Liver (tissue), 9 donors: Measurements from ENCODE around the gene TOR1AIP1. TPM values are rescaled to one million over a fixed set of nuclear protein-coding genes. Genes with fewer than 3 reads are reported as not detected.

ENCODE experiments used
- DNase-seq: peaks from one replicate; pipeline ENCODE4 v3.0.0-alpha.2; 2017; ENCODE audit warnings: low spot score
- H3K27ac ChIP-seq, 2 donors: one replicate each; pipeline ENCODE4 v1.7.0; 2013; ENCODE audit warnings: inconsistent platforms in 2 of 2, low read length in 2 of 2, control low read depth in 1 of 2, low read depth in 1 of 2, mild to moderate bottlenecking in 1 of 2
- H3K27me3 ChIP-seq, 4 donors: one replicate each; pipeline versions ENCODE4 v1.6.1 to v1.7.0; 2013; ENCODE audit warnings: low read length in 3 of 4, inconsistent platforms in 1 of 4, mild to moderate bottlenecking in 1 of 4, moderate library complexity in 1 of 4; ENCODE audit not compliant: control insufficient read depth in 4 of 4, insufficient read depth in 4 of 4
- H3K36me3 ChIP-seq, 4 donors: one replicate each; pipeline versions ENCODE4 v1.6.1 to v1.7.0; 2013; ENCODE audit warnings: low read length in 3 of 4, mild to moderate bottlenecking in 3 of 4, low read depth in 1 of 4, moderate library complexity in 1 of 4; ENCODE audit not compliant: control insufficient read depth in 4 of 4, insufficient read depth in 3 of 4
- H3K4me1 ChIP-seq, 4 donors: one replicate each; pipeline versions ENCODE4 v1.6.1 to v1.7.0; 2013; ENCODE audit warnings: low read length in 3 of 4, mild to moderate bottlenecking in 3 of 4, moderate library complexity in 1 of 4; ENCODE audit not compliant: control insufficient read depth in 4 of 4, insufficient read depth in 4 of 4
- H3K4me3 ChIP-seq, 3 donors: one replicate each; pipeline versions ENCODE4 v1.6.1 to v1.7.0; 2013; ENCODE audit warnings: low read length in 3 of 3, control low read depth in 1 of 3, low read depth in 1 of 3, mild to moderate bottlenecking in 1 of 3
- H3K9ac ChIP-seq, 2 donors: one replicate each; pipeline ENCODE4 v1.7.0; 2013; ENCODE audit warnings: low read length in 2 of 2, mild to moderate bottlenecking in 2 of 2, moderate library complexity in 2 of 2, control low read depth in 1 of 2, low read depth in 1 of 2
- H3K9me3 ChIP-seq, 4 donors: one replicate each; pipeline versions ENCODE4 v1.6.1 to v1.7.0; 2013; ENCODE audit warnings: low read length in 3 of 4; ENCODE audit not compliant: control insufficient read depth in 4 of 4
- ATF3 ChIP-seq: IDR thresholded peaks from 2 replicates; pipeline ENCODE4 v1.6.1; 2016; ENCODE audit warnings: antibody characterized with exemption
- EGR1 ChIP-seq, 2 donors: IDR thresholded peaks; 2 replicates each; pipeline ENCODE4 v1.6.1; 2016 to 2018; ENCODE audit warnings: antibody characterized with exemption in 2 of 2, low read depth in 2 of 2
- FOXA1 ChIP-seq: IDR thresholded peaks from 2 replicates; pipeline ENCODE4 v1.6.1; 2016; ENCODE audit warnings: antibody characterized with exemption
- FOXA2 ChIP-seq: IDR thresholded peaks from 2 replicates; pipeline ENCODE4 v1.6.1; 2016; ENCODE audit warnings: antibody characterized with exemption
- GABPA ChIP-seq, 2 donors: IDR thresholded peaks in 1 of 2; conservative IDR thresholded peaks in 1 of 2; 2 replicates each; pipeline ENCODE4 v1.6.1; 2016; ENCODE audit warnings: antibody characterized with exemption in 2 of 2, mild to moderate bottlenecking in 1 of 2, moderate library complexity in 1 of 2
- HNF4A ChIP-seq, 2 donors: conservative IDR thresholded peaks; 2 replicates each; pipeline ENCODE4 v1.6.1; 2016; ENCODE audit warnings: antibody characterized with exemption in 2 of 2, mild to moderate bottlenecking in 2 of 2
- HNF4G ChIP-seq: IDR thresholded peaks from 2 replicates; pipeline ENCODE4 v1.6.1; 2016; ENCODE audit warnings: antibody characterized with exemption
- MAX ChIP-seq: IDR thresholded peaks from 2 replicates; pipeline ENCODE4 v1.6.1; 2016; ENCODE audit warnings: antibody characterized with exemption
- NR2F2 ChIP-seq: IDR thresholded peaks from 2 replicates; pipeline ENCODE4 v1.6.1; 2016; ENCODE audit warnings: antibody characterized with exemption
- RAD21 ChIP-seq, 2 donors: IDR thresholded peaks; 2 replicates each; pipeline ENCODE4 v1.6.1; 2016; ENCODE audit warnings: antibody characterized with exemption in 2 of 2, mild to moderate bottlenecking in 2 of 2
- RXRA ChIP-seq, 2 donors: IDR thresholded peaks; 2 replicates each; pipeline ENCODE4 v1.6.1; 2017 to 2018; ENCODE audit warnings: antibody characterized with exemption in 2 of 2, mild to moderate bottlenecking in 1 of 2
- SP1 ChIP-seq: IDR thresholded peaks from 2 replicates; pipeline ENCODE4 v1.6.1; 2018; ENCODE audit warnings: antibody characterized with exemption, mild to moderate bottlenecking
- TAF1 ChIP-seq: conservative IDR thresholded peaks from 2 replicates; pipeline ENCODE4 v1.6.1; 2016; ENCODE audit warnings: antibody characterized with exemption, mild to moderate bottlenecking
- YY1 ChIP-seq: IDR thresholded peaks from 2 replicates; pipeline ENCODE4 v1.6.1; 2016; ENCODE audit warnings: antibody characterized with exemption, mild to moderate bottlenecking
- ZBTB33 ChIP-seq: IDR thresholded peaks from 2 replicates; pipeline ENCODE4 v1.6.1; 2016; ENCODE audit warnings: antibody characterized with exemption
- WGBS: extraction: QIAGEN DNeasy Blood & Tissue Kit; methylation state at CpG from one replicate; pipeline ENCODE4 v1.1.7; 2013; 5-methylcytosine and 5-hydroxymethylcytosine counted together
- polyA plus RNA-seq, 2 donors: library from polyadenylated mRNA; stranded (reverse) in 1 of 2; unstranded in 1 of 2; fragments of 200-250 nt in 1 of 2; fragments of >200 nt in 1 of 2; fragmentation: Nextera tagmentation in 1 of 2; extraction: Ambion mirVana in 1 of 2; gene quantifications; one replicate each; pipeline versions ENCODE4 v1.2.1 to v1.2.3, GENCODE V29; 2013 to 2015
- total RNA-seq, 2 donors: library from RNA; depleted of rRNA; stranded (reverse); fragments of >200 nt; gene quantifications; one replicate each; pipeline ENCODE4 v1.2.3, GENCODE V29; 2014
- TF ChIP-seq, protein P1 (sequence below): fragments of 150-350 bp; IDR thresholded peaks from 2 replicates; pipeline ENCODE4 v1.5.1; 2017; ENCODE audit warnings: improper control_type of control experiment, low read depth, low read length; ENCODE audit not compliant: missing input control
- donor health status: healthy.
- donor health status: healthy.
- donor health status: healthy.
- donor health status: healthy.
- donor health status: healthy.

The TOR1AIP1 gene
- total and polyA plus RNA-seq, 4 donors: 7.1 to 21.3 (median 16.7) TPM

- TF ChIP-seq ZBTB33 (no peak), FOXA1 (no peak), TAF1 (no peak), YY1 (no peak), SP1 (no peak), GABPA (IDR thresholded peaks at IDR 0.05 in 1 of 2, conservative IDR thresholded peaks at IDR 0.05 in 1 of 2) (no peak), RAD21 (IDR thresholded peaks at IDR 0.05) (no peak)
Observed at GRCh38 chr1:179937668-179938254, 55.7 kb downstream of the TOR1AIP1 start (continued).

GRCh38 chr1:179938752-179939151 is 56.7 kb downstream of the TOR1AIP1 start:
- H3K4me3 ChIP-seq: no peak overlapping the region
- H3K9me3 ChIP-seq: no peaks in the 10 kb centered on the region
- H3K27me3 ChIP-seq: no peaks in the 10 kb centered on the region
- no peak overlapping the region for H3K27ac ChIP-seq
- WGBS: 67% methylated on average over 2 of the region's 2 CpGs
- H3K4me1 ChIP-seq: no peaks in the 10 kb centered on the region
- no peaks in the 10 kb centered on the region for H3K36me3 ChIP-seq
- no peak overlapping the region for H3K9ac ChIP-seq
- DNase-seq: no peak
- no peak for TF ChIP-seq RXRA (IDR thresholded peaks at IDR 0.05)
- TF ChIP-seq FOXA1: no peak
- no peak for TF ChIP-seq FOXA2

DNA sequence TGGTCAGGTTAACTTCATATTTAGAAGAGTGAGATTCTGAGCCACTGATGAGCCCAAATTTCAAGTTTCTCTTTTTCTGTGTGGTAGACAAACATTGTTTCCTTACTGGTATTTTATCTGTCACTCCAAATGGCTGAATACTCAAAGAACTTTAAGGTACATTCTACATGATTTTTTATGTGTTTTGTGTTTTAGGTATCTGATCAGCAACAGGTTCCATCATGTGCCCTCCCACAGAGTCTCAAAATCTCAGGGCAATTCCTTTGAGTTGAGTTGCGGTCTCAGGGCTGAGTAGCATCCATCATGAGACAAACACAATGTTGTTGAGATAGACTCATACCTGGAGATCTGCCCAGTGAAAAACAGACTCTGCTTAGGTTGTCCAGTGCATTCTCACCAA is 57.9 kb downstream of the TOR1AIP1 start:
- H3K4me3 ChIP-seq: no peak overlapping the region
- no peaks in the 10 kb centered on the region for H3K27me3 ChIP-seq
- H3K36me3 ChIP-seq: no peaks in the 10 kb centered on the region
- no peak for DNase-seq
- no peak overlapping the region for H3K27ac ChIP-seq
- TF ChIP-seq RAD21 (IDR thresholded peaks at IDR 0.05) (no peak), FOXA2 (no peak), RXRA (IDR thresholded peaks at IDR 0.05) (no peak), FOXA1 (no peak), ATF3 (no peak), HNF4G (no peak), HNF4A (conservative IDR thresholded peaks at IDR 0.05) (no peak), TAF1 (no peak), SP1 (no peak), YY1 (no peak), GABPA (IDR thresholded peaks at IDR 0.05 in 1 of 2, conservative IDR thresholded peaks at IDR 0.05 in 1 of 2) (no peak), NR2F2 (no peak), ZBTB33 (no peak), EGR1 (IDR thresholded peaks at IDR 0.05; ENCODE audit: low read depth in 2 of 2) (no peak), MAX (no peak)
- TF ChIP-seq, protein P1, sequence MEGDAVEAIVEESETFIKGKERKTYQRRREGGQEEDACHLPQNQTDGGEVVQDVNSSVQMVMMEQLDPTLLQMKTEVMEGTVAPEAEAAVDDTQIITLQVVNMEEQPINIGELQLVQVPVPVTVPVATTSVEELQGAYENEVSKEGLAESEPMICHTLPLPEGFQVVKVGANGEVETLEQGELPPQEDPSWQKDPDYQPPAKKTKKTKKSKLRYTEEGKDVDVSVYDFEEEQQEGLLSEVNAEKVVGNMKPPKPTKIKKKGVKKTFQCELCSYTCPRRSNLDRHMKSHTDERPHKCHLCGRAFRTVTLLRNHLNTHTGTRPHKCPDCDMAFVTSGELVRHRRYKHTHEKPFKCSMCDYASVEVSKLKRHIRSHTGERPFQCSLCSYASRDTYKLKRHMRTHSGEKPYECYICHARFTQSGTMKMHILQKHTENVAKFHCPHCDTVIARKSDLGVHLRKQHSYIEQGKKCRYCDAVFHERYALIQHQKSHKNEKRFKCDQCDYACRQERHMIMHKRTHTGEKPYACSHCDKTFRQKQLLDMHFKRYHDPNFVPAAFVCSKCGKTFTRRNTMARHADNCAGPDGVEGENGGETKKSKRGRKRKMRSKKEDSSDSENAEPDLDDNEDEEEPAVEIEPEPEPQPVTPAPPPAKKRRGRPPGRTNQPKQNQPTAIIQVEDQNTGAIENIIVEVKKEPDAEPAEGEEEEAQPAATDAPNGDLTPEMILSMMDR: no peak
- H3K9ac ChIP-seq: no peak overlapping the region
- H3K4me1 ChIP-seq: no peaks in the 10 kb centered on the region
- WGBS: 99% methylated on average over 1 of the region's 1 CpG
- H3K9me3 ChIP-seq: no peaks in the 10 kb centered on the region
